H7 (cell line): Measurements from ENCODE around the gene REN. TPM values are rescaled to one million over a fixed set of nuclear protein-coding genes. Genes with fewer than 3 reads are reported as not detected.
A peak's percentile ranks its signal among the peaks of the same experiment; 100 is the strongest.

Experiments used
- DNase-seq: peaks from one replicate; pipeline ENCODE4 v3.0.0; 2012
- H3K27me3 ChIP-seq: 2 replicates; pipeline ENCODE4 v1.6.0; 2011; ENCODE audit warnings: mild to moderate bottlenecking, low read length; ENCODE audit not compliant: control insufficient read depth, insufficient read depth
- H3K36me3 ChIP-seq: replicated peaks from 2 replicates; pipeline ENCODE4 v1.5.1; 2011; ENCODE audit warnings: low read length; ENCODE audit not compliant: control insufficient read depth, insufficient read depth
- H3K4me3 ChIP-seq: 2 replicates; pipeline ENCODE4 v1.5.1; 2011; ENCODE audit warnings: low read depth, mild to moderate bottlenecking, control low read depth, low read length, moderate library complexity; ENCODE audit not compliant: insufficient read depth
- total RNA-seq: library from RNA; depleted of rRNA; stranded (reverse); fragments of >200 nt; shearing (Covaris generic); gene quantifications from 2 replicates; pipeline ENCODE4 v1.2.3, GENCODE V29; 2014

Gene REN
- total RNA-seq, 1 experiment from 2014 or later = not detected

GRCh38 chr1:204152310-204153044, 13.7 kb downstream of the REN start:
- Histone ChIP-seq H3K4me3 (peak overlapping the region; percentile 67), H3K36me3 (no peaks in the 10 kb centered on the region), H3K27me3 (peaks cover 17% of the 10 kb centered on the region)
- DNase-seq = no peak

GRCh38 chr1:204151552-204152309, 14.4 kb downstream of the REN start, which contains the start of gene ETNK2:
Gene ETNK2 (minus strand): TSS chr1:204152044. CDS start chr1:204151852, 192 bp downstream.
- Histone ChIP-seq H3K36me3 (no peaks in the 10 kb centered on the region), H3K4me3 (peak within 1 kb of the TSS; percentile 73), H3K27me3 (peaks cover 17% of the 10 kb centered on the region)
- peak; percentile 97 for DNase-seq

GRCh38 chr1:204150702-204151551, 15.2 kb downstream of the REN start:
- peak overlapping the region; percentile 73 for H3K4me3 ChIP-seq
- peaks cover 17% of the 10 kb centered on the region for H3K27me3 ChIP-seq
- peaks cover 1% of the 10 kb centered on the region; the same call in 1 of the 2 replicates for H3K36me3 ChIP-seq
- peak; percentile 83 for DNase-seq

- no peak for DNase-seq
- Histone ChIP-seq H3K4me3 (no peak overlapping the region), H3K36me3 (peaks cover 2% of the 10 kb centered on the region; the same call in 1 of the 2 replicates), H3K27me3 (peaks cover 17% of the 10 kb centered on the region)
These were observed 16.2 kb downstream of the REN start for GRCh38 chr1:204149635-204150565.

GRCh38 chr1:204149107-204149506, 17.0 kb downstream of the REN start:
- H3K36me3 ChIP-seq = peaks cover 2% of the 10 kb centered on the region; the same call in 1 of the 2 replicates
- no peak for DNase-seq
- H3K27me3 ChIP-seq = peaks cover 17% of the 10 kb centered on the region
- H3K4me3 ChIP-seq = no peak overlapping the region

GRCh38 chr1:204147406-204148383, 18.4 kb downstream of the REN start:
- peak; percentile 78 for DNase-seq
- no peak overlapping the region for H3K4me3 ChIP-seq
- H3K27me3 ChIP-seq = peaks cover 15% of the 10 kb centered on the region
- peaks cover 2% of the 10 kb centered on the region; the same call in 1 of the 2 replicates for H3K36me3 ChIP-seq

GRCh38 chr1:204146965-204147364, 19.2 kb downstream of the REN start:
- Histone ChIP-seq H3K4me3 (no peak overlapping the region), H3K27me3 (peaks cover 9% of the 10 kb centered on the region), H3K36me3 (peaks cover 2% of the 10 kb centered on the region; the same call in 1 of the 2 replicates)
- DNase-seq = no peak

- Histone ChIP-seq H3K4me3 (no peak overlapping the region), H3K36me3 (peaks cover 2% of the 10 kb centered on the region; the same call in 1 of the 2 replicates), H3K27me3 (peaks cover 8% of the 10 kb centered on the region)
- no peak for DNase-seq
These were observed 19.8 kb downstream of the REN start for GRCh38 chr1:204146309-204146708.

GRCh38 chr1:204145033-204145504, 21.1 kb downstream of the REN start:
- Histone ChIP-seq H3K27me3 (no peaks in the 10 kb centered on the region), H3K36me3 (peaks cover 2% of the 10 kb centered on the region), H3K4me3 (no peak overlapping the region)
- DNase-seq = no peak

- Histone ChIP-seq H3K36me3 (peaks cover 4% of the 10 kb centered on the region), H3K4me3 (no peak overlapping the region), H3K27me3 (no peaks in the 10 kb centered on the region)
- DNase-seq = no peak
These were observed 22.7 kb downstream of the REN start for GRCh38 chr1:204143276-204144041.

GRCh38 chr1:204142032-204142974, 23.8 kb downstream of the REN start:
- Histone ChIP-seq H3K4me3 (no peak overlapping the region), H3K27me3 (no peaks in the 10 kb centered on the region; the same call in 1 of the 2 replicates), H3K36me3 (peaks cover 4% of the 10 kb centered on the region)
- DNase-seq = no peak
